HepG2 (cell line): ENCODE data around the gene ZNRF3. TPM values are rescaled to one million over a fixed set of nuclear protein-coding genes. Genes with fewer than 3 reads are reported as not detected.

ENCODE experiments used
- AKNA ChIP-seq: sonication (generic); formaldehyde crosslinking; IDR thresholded peaks from 2 replicates; pipeline ENCODE4 v1.4.0; 2020; ENCODE audit warnings: missing genetic modification reagents, borderline replicate concordance
- CBX2 ChIP-seq, 2 experiments: fragments of 200-600 bp in 1 of 2; sonication (generic); formaldehyde crosslinking in 1 of 2; IDR thresholded peaks; 2 replicates each; pipeline versions ENCODE4 v1.7.0 to v1.8.1; 2018 to 2022; ENCODE audit warnings: low read depth in 2 of 2, low read length in 1 of 2, mild to moderate bottlenecking in 1 of 2, missing genetic modification reagents in 1 of 2
- ETV6 ChIP-seq: sonication (generic); formaldehyde crosslinking; conservative IDR thresholded peaks from 2 replicates; pipeline ENCODE4 v1.4.0; 2020; ENCODE audit warnings: missing genetic modification reagents
- GPBP1L1 ChIP-seq: sonication (generic); formaldehyde crosslinking; IDR thresholded peaks from 2 replicates; pipeline ENCODE4 v1.5.0; 2020; ENCODE audit warnings: mild to moderate bottlenecking, missing genetic modification reagents
- HDAC6 ChIP-seq: fragments of 200-600 bp; sonication (generic); IDR thresholded peaks from 2 replicates; pipeline ENCODE4 v1.7.0; 2017; ENCODE audit warnings: mild to moderate bottlenecking, antibody characterized with exemption, low read length, low read depth
- HNF4G ChIP-seq, 2 experiments: sonication (generic) in 1 of 2; formaldehyde crosslinking in 1 of 2; IDR thresholded peaks; 2 replicates each; pipeline versions ENCODE4 v1.4.0 to v1.6.1; 2011 to 2020; ENCODE audit warnings: borderline replicate concordance in 2 of 2, low read depth in 2 of 2, mild to moderate bottlenecking in 2 of 2, low read length in 1 of 2, missing genetic modification reagents in 1 of 2, moderate library complexity in 1 of 2
- MED13 ChIP-seq: sonication (generic); formaldehyde crosslinking; IDR thresholded peaks from 2 replicates; pipeline ENCODE4 v1.5.0; 2020; ENCODE audit warnings: missing genetic modification reagents
- NCOA1 ChIP-seq: sonication (generic); formaldehyde crosslinking; IDR thresholded peaks from 2 replicates; pipeline ENCODE4 v1.9.0; 2021; ENCODE audit warnings: missing genetic modification reagents
- NCOA2 ChIP-seq: sonication (generic); formaldehyde crosslinking; IDR thresholded peaks from 2 replicates; pipeline ENCODE4 v1.8.0; 2022; ENCODE audit warnings: inconsistent platforms
- NFYB ChIP-seq: sonication (generic); formaldehyde crosslinking; IDR thresholded peaks from 2 replicates; pipeline ENCODE4 v1.4.0; 2020; ENCODE audit warnings: missing genetic modification reagents
- PAWR ChIP-seq: sonication (generic); formaldehyde crosslinking; IDR thresholded peaks from 2 replicates; pipeline ENCODE4 v1.4.0; 2020; ENCODE audit warnings: missing genetic modification reagents, mild to moderate bottlenecking, borderline replicate concordance
- POLR2G ChIP-seq: fragments of 200-400 bp; formaldehyde crosslinking; IDR thresholded peaks from 2 replicates; pipeline ENCODE4 v1.6.1; 2018; ENCODE audit warnings: mild to moderate bottlenecking, low read depth, low read length, moderate library complexity
- SYNCRIP ChIP-seq: fragments of 200-400 bp; formaldehyde crosslinking; IDR thresholded peaks from 2 replicates; pipeline ENCODE4 v1.6.1; 2018; ENCODE audit warnings: mild to moderate bottlenecking, low read depth, low read length; ENCODE audit not compliant: insufficient read depth
- TGIF2 ChIP-seq: IDR thresholded peaks from 2 replicates; pipeline ENCODE4 v1.6.1; 2016; ENCODE audit warnings: control low read depth, missing compliant biosample characterization
- YEATS4 ChIP-seq: sonication (generic); formaldehyde crosslinking; IDR thresholded peaks from 2 replicates; pipeline ENCODE4 v1.4.0; 2020; ENCODE audit warnings: missing genetic modification reagents, borderline replicate concordance
- ZFP36L1 ChIP-seq: sonication (generic); formaldehyde crosslinking; IDR thresholded peaks from 2 replicates; pipeline ENCODE4 v1.8.0; 2022; ENCODE audit warnings: mild to moderate bottlenecking, missing genetic modification reagents, moderate library complexity
- ZMYM2 ChIP-seq: sonication (generic); formaldehyde crosslinking; IDR thresholded peaks from 2 replicates; pipeline ENCODE4 v1.8.0; 2022; ENCODE audit warnings: mild to moderate bottlenecking, missing genetic modification reagents
- ZNF10 ChIP-seq: sonication (generic); formaldehyde crosslinking; IDR thresholded peaks from 2 replicates; pipeline ENCODE4 v1.4.0; 2020; ENCODE audit warnings: mild to moderate bottlenecking, low read depth, missing genetic modification reagents, borderline replicate concordance
- ZNF7 ChIP-seq: IDR thresholded peaks from 2 replicates; pipeline ENCODE4 v1.6.1; 2016; ENCODE audit warnings: missing biosample characterization, missing genetic modification reagents
- ZNF878 ChIP-seq: sonication (generic); formaldehyde crosslinking; IDR thresholded peaks from 2 replicates; pipeline ENCODE4 v1.8.1; 2023; ENCODE audit warnings: mild to moderate bottlenecking, missing genetic modification reagents, moderate library complexity
- polyA plus RNA-seq, 8 experiments: library from polyadenylated mRNA; depleted of rRNA in 3 of 8; stranded (reverse) in 7 of 8; unstranded in 1 of 8; fragments of >200 nt; fragmentation: Illumina TruSeq in 4 of 8; extraction: Trizol in 4 of 8; gene quantifications; 2 replicates each; pipeline versions ENCODE4 v1.2.1 to v1.2.3, GENCODE V29; 2011 to 2016; ENCODE audit warnings: low read depth in 4 of 8, missing spikeins in 1 of 8, mixed read lengths in 1 of 8; ENCODE audit not compliant: insufficient read depth in 1 of 8
- total RNA-seq, 5 experiments: library from RNA; depleted of rRNA; stranded (reverse); fragments of >200 nt; fragmentation: Illumina TruSeq; extraction: Trizol; gene quantifications; 2 replicates each; pipeline ENCODE4 v1.2.3, GENCODE V29; 2016; ENCODE audit warnings: low read depth in 1 of 5
- TF ChIP-seq, protein P1 (sequence below): sonication (generic); formaldehyde crosslinking; IDR thresholded peaks from 2 replicates; pipeline ENCODE4 v1.8.1; 2022; ENCODE audit warnings: mild to moderate bottlenecking, missing genetic modification reagents
- TF ChIP-seq, protein P2 (sequence below): sonication (generic); formaldehyde crosslinking; IDR thresholded peaks from 2 replicates; pipeline ENCODE4 v1.5.0; 2020; ENCODE audit warnings: missing genetic modification reagents

Gene ZNRF3
- total and polyA plus RNA-seq, 2 of the 13 experiments (the other 11 are each of a cell fraction or from before 2014, with no cell fraction given) = 20.3 to 36.7 TPM

DNA sequence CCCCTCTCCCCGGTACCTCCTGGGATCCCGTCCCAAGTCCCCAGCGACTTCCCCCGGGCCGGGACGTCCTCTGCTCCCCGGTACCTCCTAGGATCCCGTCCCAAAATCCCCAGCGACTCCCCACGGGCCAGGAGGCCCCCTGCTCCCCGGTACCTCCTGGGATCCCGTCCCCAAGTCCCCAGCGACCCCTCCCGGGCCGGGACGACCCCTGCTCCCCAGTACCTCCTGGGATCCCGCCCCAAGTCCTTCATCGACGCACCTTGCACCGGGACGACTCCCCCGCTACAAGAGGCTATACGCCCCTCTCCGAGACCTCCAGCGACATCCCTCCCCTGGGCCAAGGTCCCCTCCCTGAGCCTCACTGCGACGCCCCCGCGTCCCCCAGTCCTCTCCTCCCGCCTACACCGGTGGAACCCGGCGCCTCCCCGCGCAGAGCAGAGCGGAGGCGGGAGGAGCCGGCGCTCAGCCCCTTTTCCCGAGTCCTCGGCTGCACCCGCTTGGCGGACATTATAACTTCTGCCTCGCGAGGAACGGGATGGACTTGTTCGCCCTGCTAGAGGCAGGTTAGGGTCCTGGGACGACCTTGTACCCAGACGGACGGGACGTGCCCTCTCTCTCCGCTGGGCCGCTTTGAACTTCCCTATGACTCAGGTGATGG, 190.4 kb downstream of the ZNRF3 start (continued):
- peak; percentile 33; the same call in 1 of the 2 replicates for TF ChIP-seq TGIF2 (CRISPR knock-in tag)
- no peak for TF ChIP-seq HDAC6
- no peak for TF ChIP-seq MED13
- TF ChIP-seq ZFP36L1 (CRISPR knock-in tag) = no peak
- peak; percentile 63; the same call in 1 of the 2 replicates for TF ChIP-seq ZMYM2 (CRISPR knock-in tag)
- no peak for TF ChIP-seq GPBP1L1
- TF ChIP-seq HNF4G (IDR thresholded peaks at IDR 0.05; ENCODE audit: borderline replicate concordance, low read depth, low read length) = no peak
- TF ChIP-seq HNF4G (CRISPR knock-in tag; IDR thresholded peaks at IDR 0.05; ENCODE audit: borderline replicate concordance, low read depth) = no peak
- no peak for TF ChIP-seq CBX2 (IDR thresholded peaks at IDR 0.05; ENCODE audit: low read depth, low read length)
- TF ChIP-seq CBX2 (CRISPR knock-in tag; IDR thresholded peaks at IDR 0.05; ENCODE audit: low read depth) = no peak
- TF ChIP-seq YEATS4 (CRISPR knock-in tag) = no peak
- TF ChIP-seq ZNF10 (CRISPR knock-in tag) = no peak
- no peak for TF ChIP-seq AKNA (CRISPR knock-in tag)
- no peak for TF ChIP-seq NCOA1 (CRISPR knock-in tag)
- TF ChIP-seq, protein P1, sequence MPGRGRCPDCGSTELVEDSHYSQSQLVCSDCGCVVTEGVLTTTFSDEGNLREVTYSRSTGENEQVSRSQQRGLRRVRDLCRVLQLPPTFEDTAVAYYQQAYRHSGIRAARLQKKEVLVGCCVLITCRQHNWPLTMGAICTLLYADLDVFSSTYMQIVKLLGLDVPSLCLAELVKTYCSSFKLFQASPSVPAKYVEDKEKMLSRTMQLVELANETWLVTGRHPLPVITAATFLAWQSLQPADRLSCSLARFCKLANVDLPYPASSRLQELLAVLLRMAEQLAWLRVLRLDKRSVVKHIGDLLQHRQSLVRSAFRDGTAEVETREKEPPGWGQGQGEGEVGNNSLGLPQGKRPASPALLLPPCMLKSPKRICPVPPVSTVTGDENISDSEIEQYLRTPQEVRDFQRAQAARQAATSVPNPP (CRISPR knock-in tag) = no peak
- TF ChIP-seq, protein P2, sequence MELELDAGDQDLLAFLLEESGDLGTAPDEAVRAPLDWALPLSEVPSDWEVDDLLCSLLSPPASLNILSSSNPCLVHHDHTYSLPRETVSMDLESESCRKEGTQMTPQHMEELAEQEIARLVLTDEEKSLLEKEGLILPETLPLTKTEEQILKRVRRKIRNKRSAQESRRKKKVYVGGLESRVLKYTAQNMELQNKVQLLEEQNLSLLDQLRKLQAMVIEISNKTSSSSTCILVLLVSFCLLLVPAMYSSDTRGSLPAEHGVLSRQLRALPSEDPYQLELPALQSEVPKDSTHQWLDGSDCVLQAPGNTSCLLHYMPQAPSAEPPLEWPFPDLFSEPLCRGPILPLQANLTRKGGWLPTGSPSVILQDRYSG (CRISPR knock-in tag) = no peak
- no peak for TF ChIP-seq ZNF7 (CRISPR knock-in tag)
- 0 out of 2 replicates have a peak, but pooled peaks have one; percentile 26 for TF ChIP-seq ZNF878 (CRISPR knock-in tag)
- TF ChIP-seq NFYB = no peak
- TF ChIP-seq ETV6 (CRISPR knock-in tag) = no peak
- no peak for TF ChIP-seq PAWR (CRISPR knock-in tag)
- no peak for TF ChIP-seq SYNCRIP
- no peak for TF ChIP-seq NCOA2 (CRISPR knock-in tag)
- no peak; the same call in 1 of the 2 replicates for TF ChIP-seq POLR2G
